C4-2B (cell line): ENCODE data around the gene CRACDL.

ENCODE experiments used
- H3K27ac ChIP-seq: fragments of 450-650 bp; 2 replicates; pipeline ENCODE4 v1.5.1; 2017
- CTCF ChIP-seq: fragments of 450-650 bp; conservative IDR thresholded peaks from 2 replicates; pipeline ENCODE4 v1.5.1; 2017; ENCODE audit warnings: mild to moderate bottlenecking
- ZFX ChIP-seq: fragments of 450-650 bp; IDR thresholded peaks from 2 replicates; pipeline ENCODE4 v1.6.1; 2017

CRACDL gene

GRCh38 chr2:98874186-98874689, 61.8 kb downstream of the CRACDL start:
- H3K27ac ChIP-seq, result no peak overlapping the region
- no peak for TF ChIP-seq CTCF
- TF ChIP-seq ZFX, result no peak

GRCh38 chr2:98872526-98872925, 63.5 kb downstream of the CRACDL start:
- no peak overlapping the region for H3K27ac ChIP-seq
- TF ChIP-seq ZFX (no peak), CTCF (no peak)

- H3K27ac ChIP-seq, result no peak overlapping the region
- TF ChIP-seq CTCF (no peak), ZFX (no peak)
Measured at GRCh38 chr2:98871506-98871905, 64.5 kb downstream of the CRACDL start.

- H3K27ac ChIP-seq, result peak overlapping the region; percentile 36; the same call in 1 of the 2 replicates
- no peak for TF ChIP-seq CTCF
- TF ChIP-seq ZFX, result no peak
Measured at GRCh38 chr2:98870516-98871158, 65.4 kb downstream of the CRACDL start.

- TF ChIP-seq CTCF (no peak), ZFX (no peak)
- H3K27ac ChIP-seq, result peak overlapping the region; percentile 40; the same call in 1 of the 2 replicates
Measured at GRCh38 chr2:98869870-98870269, 66.2 kb downstream of the CRACDL start.

- H3K27ac ChIP-seq, result peak overlapping the region; percentile 40; the same call in 1 of the 2 replicates
- no peak for TF ChIP-seq ZFX
- TF ChIP-seq CTCF, result no peak
Measured at GRCh38 chr2:98869272-98869641, 66.8 kb downstream of the CRACDL start.

- H3K27ac ChIP-seq, result peak overlapping the region; percentile 40; the same call in 1 of the 2 replicates
- TF ChIP-seq ZFX (no peak), CTCF (no peak)
Measured at GRCh38 chr2:98868548-98869271, 67.3 kb downstream of the CRACDL start.
